ENCODE measurements around the gene TBC1D21.

DNA sequence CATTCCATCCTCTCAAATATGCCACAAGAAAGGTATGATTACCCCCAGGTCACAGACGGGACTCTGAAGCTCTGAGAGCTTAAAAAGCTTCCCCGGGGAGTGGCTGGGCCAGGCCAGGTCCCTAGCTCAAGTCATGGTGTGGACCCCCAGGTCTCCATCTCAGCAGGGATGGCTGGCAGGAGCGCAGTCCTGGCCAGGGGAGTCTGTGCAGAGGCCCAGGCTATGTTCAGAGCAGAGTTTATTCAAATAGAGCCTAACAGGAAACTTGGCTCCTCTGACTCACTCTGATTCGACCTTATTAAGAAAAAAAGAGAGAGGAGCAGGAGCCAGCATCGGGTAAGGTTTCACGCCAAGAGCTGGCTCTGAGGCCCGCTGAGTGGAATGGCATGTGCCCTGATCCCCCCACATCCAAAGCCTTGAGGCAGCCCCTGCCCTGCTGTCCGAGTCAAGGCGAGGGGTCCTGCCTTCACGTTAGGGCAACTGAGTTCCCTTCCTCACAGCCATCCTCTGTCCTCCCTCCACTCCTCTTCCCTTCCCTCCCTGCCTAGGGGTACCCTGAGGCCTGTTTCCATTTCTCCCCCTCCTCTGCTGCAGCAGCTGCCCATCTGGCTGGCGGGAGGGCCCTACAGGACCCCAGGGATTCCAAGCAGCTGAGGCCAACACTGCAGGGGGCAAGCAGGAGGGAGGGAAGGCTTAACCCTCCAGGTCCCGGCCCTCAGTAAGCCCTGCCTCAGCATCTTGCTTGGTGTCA lies 51.0 kb downstream of the TBC1D21 start:
- TF ChIP-seq, protein P1, sequence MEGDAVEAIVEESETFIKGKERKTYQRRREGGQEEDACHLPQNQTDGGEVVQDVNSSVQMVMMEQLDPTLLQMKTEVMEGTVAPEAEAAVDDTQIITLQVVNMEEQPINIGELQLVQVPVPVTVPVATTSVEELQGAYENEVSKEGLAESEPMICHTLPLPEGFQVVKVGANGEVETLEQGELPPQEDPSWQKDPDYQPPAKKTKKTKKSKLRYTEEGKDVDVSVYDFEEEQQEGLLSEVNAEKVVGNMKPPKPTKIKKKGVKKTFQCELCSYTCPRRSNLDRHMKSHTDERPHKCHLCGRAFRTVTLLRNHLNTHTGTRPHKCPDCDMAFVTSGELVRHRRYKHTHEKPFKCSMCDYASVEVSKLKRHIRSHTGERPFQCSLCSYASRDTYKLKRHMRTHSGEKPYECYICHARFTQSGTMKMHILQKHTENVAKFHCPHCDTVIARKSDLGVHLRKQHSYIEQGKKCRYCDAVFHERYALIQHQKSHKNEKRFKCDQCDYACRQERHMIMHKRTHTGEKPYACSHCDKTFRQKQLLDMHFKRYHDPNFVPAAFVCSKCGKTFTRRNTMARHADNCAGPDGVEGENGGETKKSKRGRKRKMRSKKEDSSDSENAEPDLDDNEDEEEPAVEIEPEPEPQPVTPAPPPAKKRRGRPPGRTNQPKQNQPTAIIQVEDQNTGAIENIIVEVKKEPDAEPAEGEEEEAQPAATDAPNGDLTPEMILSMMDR (IDR thresholded peaks at IDR 0.05; ENCODE audit: low read depth, low read length, poor library complexity, severe bottlenecking): no peak
- no peak for TF ChIP-seq EZH2phosphoT487 (IDR thresholded peaks at IDR 0.05; ENCODE audit: borderline replicate concordance, low read length)

Measured in DOHH2 (cell line).